Measurements from ENCODE around the gene ARL15.

ARL15 gene

DNA sequence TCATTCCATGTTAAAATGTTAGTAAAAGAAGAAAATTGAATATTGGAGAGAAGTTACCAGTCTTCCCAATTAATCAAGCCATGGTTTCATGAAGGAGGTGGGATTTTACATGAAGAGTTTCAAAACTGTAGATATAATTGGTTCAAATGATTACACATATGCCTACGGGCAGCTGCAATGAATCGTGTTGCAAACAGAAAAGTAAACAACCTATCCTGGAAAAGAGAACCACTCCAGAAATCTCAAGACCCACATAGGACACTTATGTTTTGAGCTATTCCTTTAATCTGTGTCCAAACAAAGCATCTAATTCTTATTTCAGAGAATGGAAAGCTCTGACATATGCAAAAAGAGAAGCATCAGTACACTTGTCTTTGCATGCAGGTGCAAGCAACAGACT lies 409.7 kb downstream of the ARL15 start:
- Histone ChIP-seq H3K36me3 (ENCODE audit: insufficient read depth, low read length) (no peaks in the 10 kb centered on the region), H3K9me3 (ENCODE audit: insufficient read depth, low read depth, low read length) (no peaks in the 10 kb centered on the region), H3K9ac (ENCODE audit: low read depth, low read length, poor library complexity, severe bottlenecking) (no peak overlapping the region), H4K20me1 (ENCODE audit: insufficient read depth, low read length, poor library complexity, severe bottlenecking) (no peaks in the 10 kb centered on the region), H3K79me2 (ENCODE audit: insufficient read depth, low read length) (no peaks in the 10 kb centered on the region), H3F3A (ENCODE audit: low read depth) (no peaks in the 10 kb centered on the region), H3K4me2 (ENCODE audit: low read depth, low read length, poor library complexity, severe bottlenecking) (no peak overlapping the region), H3K4me3 (ENCODE audit: low read length, poor library complexity, severe bottlenecking) (no peak overlapping the region), H3K27me3 (ENCODE audit: insufficient read depth, low read length, poor library complexity, severe bottlenecking) (no peaks in the 10 kb centered on the region), H3K9me2 (replicated peaks; ENCODE audit: low read depth, low read length) (no peaks in the 10 kb centered on the region), H3K4me1 (ENCODE audit: insufficient read depth, low read length, poor library complexity, severe bottlenecking) (no peaks in the 10 kb centered on the region), H2AFZ (ENCODE audit: low read length) (no peak overlapping the region)
- TF ChIP-seq EZH2phosphoT487 (IDR thresholded peaks at IDR 0.05; ENCODE audit: borderline replicate concordance): no peak
- TF ChIP-seq, protein P1, sequence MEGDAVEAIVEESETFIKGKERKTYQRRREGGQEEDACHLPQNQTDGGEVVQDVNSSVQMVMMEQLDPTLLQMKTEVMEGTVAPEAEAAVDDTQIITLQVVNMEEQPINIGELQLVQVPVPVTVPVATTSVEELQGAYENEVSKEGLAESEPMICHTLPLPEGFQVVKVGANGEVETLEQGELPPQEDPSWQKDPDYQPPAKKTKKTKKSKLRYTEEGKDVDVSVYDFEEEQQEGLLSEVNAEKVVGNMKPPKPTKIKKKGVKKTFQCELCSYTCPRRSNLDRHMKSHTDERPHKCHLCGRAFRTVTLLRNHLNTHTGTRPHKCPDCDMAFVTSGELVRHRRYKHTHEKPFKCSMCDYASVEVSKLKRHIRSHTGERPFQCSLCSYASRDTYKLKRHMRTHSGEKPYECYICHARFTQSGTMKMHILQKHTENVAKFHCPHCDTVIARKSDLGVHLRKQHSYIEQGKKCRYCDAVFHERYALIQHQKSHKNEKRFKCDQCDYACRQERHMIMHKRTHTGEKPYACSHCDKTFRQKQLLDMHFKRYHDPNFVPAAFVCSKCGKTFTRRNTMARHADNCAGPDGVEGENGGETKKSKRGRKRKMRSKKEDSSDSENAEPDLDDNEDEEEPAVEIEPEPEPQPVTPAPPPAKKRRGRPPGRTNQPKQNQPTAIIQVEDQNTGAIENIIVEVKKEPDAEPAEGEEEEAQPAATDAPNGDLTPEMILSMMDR (conservative IDR thresholded peaks at IDR 0.05; ENCODE audit: low read length): no peak

DNA sequence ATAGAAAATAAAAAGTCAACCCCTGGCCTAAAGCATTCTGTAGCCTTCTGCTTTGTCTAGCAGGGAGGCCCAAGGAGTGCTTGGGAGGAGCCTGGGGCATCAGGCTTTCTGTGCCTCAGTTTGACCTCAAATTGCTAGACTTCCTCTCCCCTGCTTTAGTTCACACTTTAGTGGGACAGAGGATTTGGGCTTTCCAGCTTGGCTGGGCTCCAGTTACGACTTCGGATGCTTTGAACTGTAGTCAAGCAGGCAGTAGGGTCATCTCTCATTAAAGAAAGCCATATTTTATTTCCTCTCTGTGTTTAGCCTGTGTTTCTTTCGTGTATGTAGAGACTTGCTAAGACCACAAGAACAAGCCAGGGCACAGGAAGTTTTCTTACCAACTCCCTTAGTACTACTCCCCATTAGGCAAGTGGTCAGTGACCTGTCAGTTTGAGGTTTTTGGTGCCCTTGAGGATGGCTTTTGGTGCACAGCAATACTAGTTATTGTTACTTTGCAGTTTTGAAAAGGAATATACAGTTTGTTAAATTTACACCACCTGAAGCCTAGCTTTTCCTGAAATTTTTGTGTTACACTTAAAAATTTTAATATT lies 415.2 kb downstream of the ARL15 start:
- Histone ChIP-seq H4K20me1 (ENCODE audit: insufficient read depth, low read length, poor library complexity, severe bottlenecking) (no peaks in the 10 kb centered on the region), H3K36me3 (ENCODE audit: insufficient read depth, low read length) (no peaks in the 10 kb centered on the region), H3K9ac (ENCODE audit: low read depth, low read length, poor library complexity, severe bottlenecking) (no peak overlapping the region), H3K9me3 (ENCODE audit: insufficient read depth, low read depth, low read length) (no peaks in the 10 kb centered on the region), H3K79me2 (ENCODE audit: insufficient read depth, low read length) (no peaks in the 10 kb centered on the region), H3K9me2 (replicated peaks; ENCODE audit: low read depth, low read length) (no peaks in the 10 kb centered on the region), H2AFZ (ENCODE audit: low read length) (no peak overlapping the region), H3K4me1 (ENCODE audit: insufficient read depth, low read length, poor library complexity, severe bottlenecking) (peaks cover 7% of the 10 kb centered on the region), H3K27me3 (ENCODE audit: insufficient read depth, low read length, poor library complexity, severe bottlenecking) (no peaks in the 10 kb centered on the region), H3F3A (ENCODE audit: low read depth) (no peaks in the 10 kb centered on the region), H3K4me2 (ENCODE audit: low read depth, low read length, poor library complexity, severe bottlenecking) (no peak overlapping the region), H3K4me3 (ENCODE audit: low read length, poor library complexity, severe bottlenecking) (no peak overlapping the region)
- TF ChIP-seq EZH2phosphoT487 (IDR thresholded peaks at IDR 0.05; ENCODE audit: borderline replicate concordance): no peak
- TF ChIP-seq, protein P1 (conservative IDR thresholded peaks at IDR 0.05; ENCODE audit: low read length): no peak

DNA sequence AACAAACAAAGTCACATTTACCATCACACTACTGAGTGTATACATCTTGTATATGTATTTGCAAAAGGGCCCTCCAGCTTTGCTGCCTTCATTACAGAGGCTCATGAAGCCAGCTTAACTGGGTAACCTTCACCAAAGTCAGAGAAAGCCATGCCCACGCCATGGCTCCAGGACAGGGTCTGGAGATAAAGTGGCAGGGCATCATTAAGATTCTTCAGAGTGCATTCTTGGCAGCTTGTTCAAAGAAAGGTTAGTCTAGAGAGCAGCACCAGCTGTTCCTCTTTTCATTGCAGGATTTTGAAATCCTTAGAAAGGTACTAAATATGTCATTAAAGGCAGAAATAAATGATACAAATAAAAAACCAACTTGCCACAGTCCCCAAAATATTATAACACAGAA lies 416.7 kb downstream of the ARL15 start:
- no peaks in the 10 kb centered on the region for H3K9me3 ChIP-seq (ENCODE audit: insufficient read depth, low read depth, low read length)
- H3K9ac ChIP-seq (ENCODE audit: low read depth, low read length, poor library complexity, severe bottlenecking): no peak overlapping the region
- H3K4me3 ChIP-seq (ENCODE audit: low read length, poor library complexity, severe bottlenecking): no peak overlapping the region
- H3F3A ChIP-seq (ENCODE audit: low read depth): no peaks in the 10 kb centered on the region
- H3K9me2 ChIP-seq (replicated peaks; ENCODE audit: low read depth, low read length): no peaks in the 10 kb centered on the region
- TF ChIP-seq EZH2phosphoT487 (IDR thresholded peaks at IDR 0.05; ENCODE audit: borderline replicate concordance): no peak
- TF ChIP-seq, protein P1 (conservative IDR thresholded peaks at IDR 0.05; ENCODE audit: low read length): no peak
- H3K27me3 ChIP-seq (ENCODE audit: insufficient read depth, low read length, poor library complexity, severe bottlenecking): no peaks in the 10 kb centered on the region
- no peaks in the 10 kb centered on the region for H4K20me1 ChIP-seq (ENCODE audit: insufficient read depth, low read length, poor library complexity, severe bottlenecking)
- no peak overlapping the region for H3K4me2 ChIP-seq (ENCODE audit: low read depth, low read length, poor library complexity, severe bottlenecking)
- H3K36me3 ChIP-seq (ENCODE audit: insufficient read depth, low read length): no peaks in the 10 kb centered on the region
- H3K79me2 ChIP-seq (ENCODE audit: insufficient read depth, low read length): no peaks in the 10 kb centered on the region
- no peak overlapping the region for H2AFZ ChIP-seq (ENCODE audit: low read length)
- H3K4me1 ChIP-seq (ENCODE audit: insufficient read depth, low read length, poor library complexity, severe bottlenecking): peaks cover 7% of the 10 kb centered on the region

Measured in Loucy (cell line).